SH-SY5Y (cell line): ENCODE results near the gene RBFOX1.

Experiments
- GATA2 ChIP-seq: IDR thresholded peaks from 2 replicates; pipeline ENCODE4 v1.6.1; 2011; ENCODE audit warnings: mild to moderate bottlenecking, low read depth, low read length
- GATA3 ChIP-seq: IDR thresholded peaks from 2 replicates; pipeline ENCODE4 v1.6.1; 2011; ENCODE audit warnings: low read depth, mild to moderate bottlenecking, low read length, moderate library complexity

- TF ChIP-seq GATA2 (no peak), GATA3 (no peak)
Observed at GRCh38 chr16:7505495-7505894, 172.8 kb downstream of the RBFOX1 start.
